CD4-positive, alpha-beta T cell treated with Interleukin-17A for 1 hour (primary cell): Measurements from ENCODE around the gene CCR5.

Experiments used
- DNase-seq: peaks from one replicate; pipeline ENCODE4 v3.0.0-alpha.2; 2020

The CCR5 gene

DNA sequence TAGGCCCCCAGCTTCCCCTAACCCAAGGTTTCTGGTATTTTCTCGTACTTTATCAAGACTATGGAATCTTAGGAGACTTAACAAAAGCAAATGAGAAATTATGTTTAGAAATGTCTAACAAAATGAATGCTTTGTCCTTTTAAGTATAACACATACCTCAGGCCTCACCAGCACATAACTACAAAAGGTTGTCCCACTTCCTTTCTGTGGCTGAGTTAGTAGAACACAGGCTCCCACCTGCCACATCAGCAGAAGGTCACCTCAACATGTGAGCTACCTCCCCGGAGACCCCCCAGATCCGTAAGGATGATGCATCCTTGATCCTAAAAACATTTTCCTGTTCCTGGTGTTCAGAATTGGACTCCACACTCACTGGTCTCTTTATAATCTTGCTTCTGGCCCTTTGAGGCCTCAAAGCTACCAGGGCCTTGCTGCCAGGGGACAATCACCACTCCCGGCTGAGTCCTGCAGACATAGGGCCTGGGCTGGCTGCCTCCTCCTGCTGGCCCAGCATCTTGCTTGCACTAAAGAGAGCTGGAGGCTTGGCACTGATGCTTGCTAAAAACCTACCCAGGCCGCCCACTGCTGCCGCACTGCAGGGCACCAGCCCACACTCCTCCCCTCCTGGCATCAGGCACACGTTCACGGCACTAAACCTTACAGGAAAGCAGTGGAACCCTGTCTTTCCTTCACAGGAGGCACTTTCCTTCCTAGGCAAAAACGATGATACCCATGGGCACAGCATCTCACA, 39.2 kb downstream of the CCR5 start:
- no peak for DNase-seq

DNA sequence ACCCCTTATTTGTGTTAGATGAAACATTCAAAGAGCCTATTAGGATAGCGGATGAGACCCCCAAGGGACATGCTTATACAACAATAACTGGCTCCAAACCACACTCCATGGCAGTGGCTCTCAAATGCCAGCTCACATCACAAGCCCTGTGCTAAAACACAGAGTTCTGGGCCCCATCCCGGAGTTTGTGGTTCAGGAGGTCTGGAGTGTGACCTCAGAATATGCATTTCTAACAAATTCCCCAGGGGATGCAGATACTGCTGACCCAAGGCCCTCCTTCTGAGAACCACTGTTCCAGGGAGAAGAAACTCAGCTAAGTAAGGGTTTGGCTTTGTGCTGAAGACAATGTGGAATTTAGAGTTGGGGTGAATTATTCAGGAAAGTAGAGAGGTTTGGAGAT, 39.9 kb downstream of the CCR5 start:
- no peak for DNase-seq

DNA sequence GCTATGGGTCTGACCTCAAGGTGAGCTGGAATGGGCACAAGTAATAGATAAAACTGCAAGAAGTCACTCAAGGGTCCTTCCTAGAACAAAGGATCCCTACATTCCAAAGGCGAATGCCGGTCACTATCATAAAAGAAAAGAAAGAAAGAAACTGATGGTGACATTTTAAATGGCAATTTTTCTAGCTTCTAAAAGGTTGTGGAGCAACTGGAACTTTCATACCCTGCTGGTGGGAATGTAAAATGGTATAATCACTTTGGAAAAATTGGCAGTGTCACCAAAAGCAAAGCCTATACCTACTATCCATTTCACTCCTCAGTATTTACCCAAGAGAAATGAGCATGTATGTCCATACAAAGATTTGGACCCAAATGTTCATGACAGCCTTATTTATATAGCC, 40.5 kb downstream of the CCR5 start:
- no peak for DNase-seq

DNA sequence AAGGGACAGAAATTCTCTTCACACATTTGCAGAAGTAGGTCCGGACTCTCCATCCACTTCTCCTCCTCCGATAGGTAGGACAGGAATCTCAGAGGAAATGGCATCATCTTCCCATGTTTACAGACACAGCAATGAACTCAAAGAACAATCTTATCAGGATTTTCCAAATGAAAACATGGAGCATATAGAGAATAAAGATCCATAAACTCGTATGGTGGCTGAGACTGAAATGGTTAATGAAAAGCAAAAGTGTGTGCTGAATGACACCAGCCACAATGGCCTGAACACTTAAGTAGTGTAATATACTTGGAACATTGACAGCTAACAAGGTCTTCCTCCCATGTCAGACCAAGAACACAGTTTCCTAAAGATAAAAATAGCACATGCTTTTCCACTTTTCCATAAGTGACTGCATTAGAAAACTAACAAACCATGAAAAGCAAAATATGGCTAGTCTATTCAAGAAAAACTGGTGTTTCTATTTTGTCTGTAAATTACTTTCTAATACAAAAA, 42.1 kb downstream of the CCR5 start:
- no peak for DNase-seq

DNA sequence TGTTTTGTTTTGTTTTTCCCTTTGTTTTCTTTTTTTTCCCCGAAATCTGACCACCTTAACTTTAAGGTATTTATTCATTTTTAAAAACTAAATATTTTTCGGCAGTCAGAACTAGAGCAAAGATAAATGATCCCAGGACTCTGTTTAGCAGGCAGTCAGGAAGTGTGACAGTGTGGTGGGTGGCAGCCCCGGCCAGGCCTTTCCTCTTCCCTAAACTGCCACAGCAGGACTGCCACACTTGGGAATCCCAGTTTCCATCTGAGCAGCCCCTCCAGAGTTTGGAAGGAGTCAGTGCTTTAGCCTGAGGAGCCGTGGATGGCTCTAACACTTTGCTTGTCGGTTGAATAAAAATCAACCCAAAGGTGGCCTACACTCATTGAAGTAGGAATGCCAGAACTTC, 43.2 kb downstream of the CCR5 start:
- no peak for DNase-seq

DNA sequence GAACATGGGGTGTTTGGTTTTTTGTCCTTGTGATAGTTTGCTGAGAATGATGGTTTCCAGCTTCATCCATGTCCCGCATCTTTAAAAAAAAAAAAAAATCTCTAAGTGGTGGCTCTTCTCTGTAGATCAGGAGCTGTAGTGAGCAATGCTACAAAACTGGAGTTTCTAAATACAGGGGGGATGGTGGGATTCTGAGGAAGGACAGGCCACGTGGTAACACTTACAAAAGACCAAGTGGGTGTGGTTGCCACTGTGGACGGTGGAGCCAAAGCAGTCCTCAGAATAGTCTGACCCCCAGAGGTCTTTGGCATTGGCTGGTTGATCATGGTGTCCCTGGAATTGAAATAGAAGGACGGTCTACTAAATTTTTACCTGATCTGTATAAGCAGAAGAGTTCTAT, 44.0 kb downstream of the CCR5 start:
- no peak for DNase-seq

DNA sequence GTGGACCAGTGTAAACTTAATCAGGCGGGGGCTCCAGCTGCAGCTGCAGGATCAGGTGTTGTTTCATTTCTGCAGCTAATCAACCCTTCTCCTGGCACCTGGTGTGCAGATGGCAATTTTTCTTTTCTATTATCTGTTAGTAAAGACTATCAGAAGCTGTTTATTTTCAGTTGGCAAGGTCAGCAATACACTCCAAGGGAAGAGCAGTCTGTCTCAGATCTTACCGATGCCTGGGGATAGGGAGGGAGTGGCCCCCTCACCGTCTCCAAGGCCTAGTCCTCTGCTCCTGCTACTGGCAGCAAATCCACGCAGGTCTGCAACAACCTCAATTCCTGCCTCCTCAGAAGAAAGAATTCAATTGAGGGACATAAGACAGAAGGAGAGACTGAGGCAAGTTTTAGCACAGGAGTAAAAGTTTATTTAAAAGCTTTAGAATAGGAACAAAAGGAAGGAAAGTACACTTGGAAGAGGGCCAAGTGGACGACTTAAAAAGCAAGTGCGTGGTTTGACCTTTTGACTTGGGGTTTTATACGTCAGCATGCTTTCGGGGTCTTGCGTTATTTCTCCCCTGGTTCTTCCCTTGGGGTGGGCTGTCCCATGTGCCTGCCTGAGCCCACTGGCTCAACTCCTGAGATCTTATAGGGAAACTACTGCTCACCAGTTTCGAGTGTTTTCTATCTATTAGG, 45.5 kb downstream of the CCR5 start:
- DNase-seq, result no peak

DNA sequence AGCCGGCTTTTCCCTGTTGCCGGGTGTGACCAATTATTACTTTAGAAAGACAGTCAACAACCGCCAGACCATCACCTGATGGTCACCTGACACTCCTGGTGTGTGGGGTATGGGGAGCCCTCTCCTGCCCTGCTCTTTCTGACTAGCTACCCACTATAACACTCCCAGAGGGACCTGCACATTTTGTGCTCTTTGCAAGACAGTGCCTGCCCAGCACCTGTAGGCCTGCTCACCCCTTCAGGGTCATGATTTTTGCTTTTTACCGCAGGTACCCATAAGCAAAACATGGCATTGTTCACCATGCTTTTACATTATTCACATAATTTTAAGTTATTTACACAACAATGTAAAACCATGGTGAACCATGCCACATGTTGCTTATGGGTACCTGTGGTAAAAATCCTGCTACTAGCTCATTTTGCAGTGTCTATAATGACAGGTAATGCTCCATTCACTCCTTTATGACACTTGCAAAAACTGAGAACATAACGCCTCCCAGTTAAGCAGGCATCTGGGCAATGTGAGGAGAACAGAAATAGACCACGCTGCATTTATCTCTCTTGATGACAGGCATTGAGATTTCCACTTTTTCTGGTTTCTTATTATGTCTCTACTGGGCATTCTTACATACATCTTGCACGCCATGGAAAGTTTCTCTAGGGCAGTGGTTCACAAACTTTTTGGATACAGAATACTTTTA, 46.2 kb downstream of the CCR5 start:
- DNase-seq, result no peak

DNA sequence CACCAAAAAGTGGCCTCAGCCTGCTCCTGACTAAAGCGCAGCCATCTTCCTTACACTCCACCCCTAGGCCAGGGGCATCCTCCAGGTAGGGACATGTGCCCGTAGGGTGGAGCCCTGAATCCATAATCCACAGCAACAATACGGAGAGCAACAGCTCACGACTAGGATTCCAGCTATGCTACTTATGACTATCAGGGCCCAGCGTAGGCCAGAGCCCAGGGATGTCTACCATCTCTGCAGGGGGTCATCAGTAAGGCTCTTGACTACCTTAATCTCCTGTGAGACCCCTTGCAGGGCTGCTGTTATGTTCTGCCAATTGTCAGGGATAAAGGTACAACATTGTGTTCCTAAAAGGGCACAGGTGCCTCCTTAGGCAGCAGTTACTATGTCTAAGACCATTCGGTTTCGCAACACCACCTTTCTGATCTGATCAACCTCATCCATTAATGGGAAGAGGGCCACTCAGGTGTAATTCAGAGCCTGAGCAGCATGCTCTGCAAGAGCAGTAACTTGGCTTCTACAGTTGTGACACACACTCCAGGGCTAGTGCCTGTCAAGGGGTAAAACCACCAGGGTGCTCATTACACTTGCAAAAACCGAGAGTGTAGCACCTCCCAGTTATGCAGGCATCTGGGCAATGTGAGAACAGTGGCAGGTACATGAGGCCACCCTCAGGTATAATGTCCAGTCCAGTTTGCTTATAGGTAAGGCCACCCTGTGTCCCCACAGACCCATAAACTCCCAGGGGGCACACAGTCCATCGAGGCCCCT, 47.3 kb downstream of the CCR5 start:
- no peak for DNase-seq

DNA sequence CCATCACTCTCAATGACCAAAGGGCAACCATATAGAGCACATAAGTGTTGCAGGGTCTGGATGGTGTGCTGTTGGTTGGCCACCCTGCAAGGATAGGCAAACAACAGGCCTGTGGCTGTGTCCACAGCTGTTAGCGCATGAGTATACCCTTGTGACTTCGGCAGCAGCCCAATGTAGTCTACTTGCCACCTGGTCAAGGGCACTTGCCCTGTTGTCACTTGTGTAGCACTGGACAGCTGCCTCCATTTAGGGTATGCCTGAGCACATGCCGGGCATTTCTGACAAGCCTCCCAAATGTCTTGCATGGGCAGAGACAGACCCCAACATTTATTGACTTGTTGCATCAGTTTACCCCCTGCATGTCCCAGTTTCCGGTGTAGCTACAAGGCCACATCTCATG, 49.1 kb downstream of the CCR5 start:
- no peak for DNase-seq

DNA sequence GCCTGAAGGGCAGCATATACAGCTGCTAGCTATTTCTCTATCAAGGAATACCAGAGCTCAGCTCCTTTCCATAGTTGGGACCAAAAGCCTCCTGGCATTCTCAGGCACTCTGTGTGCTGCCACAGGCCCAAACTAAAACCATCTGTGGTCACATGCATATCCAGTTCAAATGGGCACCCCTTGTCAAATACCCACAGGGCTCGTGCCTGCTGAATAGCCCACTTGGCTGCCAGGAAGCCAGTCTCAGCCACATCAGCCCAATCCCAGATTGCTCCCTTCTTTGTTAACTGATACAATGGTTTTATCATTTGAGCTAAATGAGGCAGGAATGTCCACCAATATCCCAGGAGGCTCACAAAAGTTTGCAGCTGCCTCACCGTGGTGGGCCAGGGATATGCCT, 50.2 kb downstream of the CCR5 start:
- DNase-seq, result no peak

DNA sequence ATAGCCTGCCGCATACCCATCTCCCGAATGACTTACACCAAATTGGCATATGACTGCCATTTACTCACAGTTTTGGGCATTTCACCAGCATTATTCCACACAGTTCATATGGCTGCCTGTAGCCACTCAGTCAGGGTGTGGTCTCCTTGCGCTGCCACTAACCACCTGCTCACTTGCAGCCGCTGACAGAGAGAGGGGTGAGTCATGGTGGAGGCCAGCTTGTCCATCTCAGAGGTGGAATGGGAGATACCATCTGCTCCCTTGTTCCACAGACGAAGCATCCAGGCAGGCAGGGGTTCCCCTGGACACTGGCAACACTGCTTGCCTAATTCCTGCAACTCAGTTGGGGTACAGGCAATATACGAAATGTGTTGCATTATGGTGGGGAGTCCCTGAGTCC, 51.9 kb downstream of the CCR5 start:
- DNase-seq, result no peak

DNA sequence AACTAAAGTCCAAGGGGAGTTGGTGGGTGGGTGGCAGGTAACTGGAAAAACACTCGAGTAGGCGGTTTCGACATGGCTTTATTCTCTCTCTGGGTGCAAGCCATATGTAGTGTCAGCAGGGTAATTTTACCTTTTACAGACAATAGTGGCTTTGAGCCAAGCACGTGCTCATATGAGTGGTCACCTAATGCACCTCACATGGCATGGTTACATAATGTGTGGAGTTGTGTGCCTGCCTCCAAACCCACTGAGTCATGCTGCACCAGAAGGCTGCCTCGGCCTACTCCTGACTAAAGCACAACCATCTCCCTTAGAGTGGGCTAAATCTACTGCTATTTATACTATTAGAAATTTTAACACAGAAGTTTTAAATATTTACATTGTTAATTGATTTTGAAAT, 52.8 kb downstream of the CCR5 start:
- DNase-seq, result no peak
